Measurements from ENCODE around the gene LRRN3. TPM values are rescaled to one million over a fixed set of nuclear protein-coding genes. Genes with fewer than 3 reads are reported as not detected.

LRRN3 gene
- total and polyA plus RNA-seq, 10 of the 15 experiments (the other 5 are each of a cell fraction or from before 2014, with no cell fraction given) = 0.02 to 0.24 (median 0.11) TPM; not detected in 3

- TF ChIP-seq, protein P1, sequence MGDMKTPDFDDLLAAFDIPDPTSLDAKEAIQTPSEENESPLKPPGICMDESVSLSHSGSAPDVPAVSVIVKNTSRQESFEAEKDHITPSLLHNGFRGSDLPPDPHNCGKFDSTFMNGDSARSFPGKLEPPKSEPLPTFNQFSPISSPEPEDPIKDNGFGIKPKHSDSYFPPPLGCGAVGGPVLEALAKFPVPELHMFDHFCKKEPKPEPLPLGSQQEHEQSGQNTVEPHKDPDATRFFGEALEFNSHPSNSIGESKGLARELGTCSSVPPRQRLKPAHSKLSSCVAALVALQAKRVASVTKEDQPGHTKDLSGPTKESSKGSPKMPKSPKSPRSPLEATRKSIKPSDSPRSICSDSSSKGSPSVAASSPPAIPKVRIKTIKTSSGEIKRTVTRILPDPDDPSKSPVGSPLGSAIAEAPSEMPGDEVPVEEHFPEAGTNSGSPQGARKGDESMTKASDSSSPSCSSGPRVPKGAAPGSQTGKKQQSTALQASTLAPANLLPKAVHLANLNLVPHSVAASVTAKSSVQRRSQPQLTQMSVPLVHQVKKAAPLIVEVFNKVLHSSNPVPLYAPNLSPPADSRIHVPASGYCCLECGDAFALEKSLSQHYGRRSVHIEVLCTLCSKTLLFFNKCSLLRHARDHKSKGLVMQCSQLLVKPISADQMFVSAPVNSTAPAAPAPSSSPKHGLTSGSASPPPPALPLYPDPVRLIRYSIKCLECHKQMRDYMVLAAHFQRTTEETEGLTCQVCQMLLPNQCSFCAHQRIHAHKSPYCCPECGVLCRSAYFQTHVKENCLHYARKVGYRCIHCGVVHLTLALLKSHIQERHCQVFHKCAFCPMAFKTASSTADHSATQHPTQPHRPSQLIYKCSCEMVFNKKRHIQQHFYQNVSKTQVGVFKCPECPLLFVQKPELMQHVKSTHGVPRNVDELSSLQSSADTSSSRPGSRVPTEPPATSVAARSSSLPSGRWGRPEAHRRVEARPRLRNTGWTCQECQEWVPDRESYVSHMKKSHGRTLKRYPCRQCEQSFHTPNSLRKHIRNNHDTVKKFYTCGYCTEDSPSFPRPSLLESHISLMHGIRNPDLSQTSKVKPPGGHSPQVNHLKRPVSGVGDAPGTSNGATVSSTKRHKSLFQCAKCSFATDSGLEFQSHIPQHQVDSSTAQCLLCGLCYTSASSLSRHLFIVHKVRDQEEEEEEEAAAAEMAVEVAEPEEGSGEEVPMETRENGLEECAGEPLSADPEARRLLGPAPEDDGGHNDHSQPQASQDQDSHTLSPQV (IDR thresholded peaks at IDR 0.05) = no peak
- TF ChIP-seq ZNF207 (IDR thresholded peaks at IDR 0.05; ENCODE audit: borderline replicate concordance) (no peak), BHLHE40 (IDR thresholded peaks at IDR 0.05; ENCODE audit: borderline replicate concordance in 1 of 2, low read depth in 2 of 2, low read length in 1 of 2) (peak; percentile 70 to 81; a peak in 3 of 4 replicates), SP1 (IDR thresholded peaks at IDR 0.05; ENCODE audit: low read depth, low read length) (peak; percentile 35), POLR2A (IDR thresholded peaks at IDR 0.05; ENCODE audit: low read depth, low read length) (no peak), EP300 (IDR thresholded peaks at IDR 0.05; ENCODE audit: borderline replicate concordance in 1 of 2, control insufficient read depth in 1 of 2, low read depth in 2 of 2, low read length in 2 of 2) (peak; percentile 83 to 87; a peak in 3 of 4 replicates), PAX8 (IDR thresholded peaks at IDR 0.05) (no peak), ZNF24 (IDR thresholded peaks at IDR 0.05) (peak; percentile 34; the same call in 1 of the 2 replicates), ASH2L (IDR thresholded peaks at IDR 0.05; ENCODE audit: borderline replicate concordance, low read depth) (no peak), SREBF2 (IDR thresholded peaks at IDR 0.05; ENCODE audit: low read length) (no peak), MLLT1 (IDR thresholded peaks at IDR 0.05) (0 out of 2 replicates have a peak, but pooled peaks have one; percentile 9), SUZ12 (IDR thresholded peaks at IDR 0.05; ENCODE audit: unreplicated experiment) (no peak), RFX5 (IDR thresholded peaks at IDR 0.05; ENCODE audit: low read depth, low read length) (no peak), BCL11A (IDR thresholded peaks at IDR 0.05; ENCODE audit: low read depth, low read length) (peak; percentile 97), JUND (IDR thresholded peaks at IDR 0.05; ENCODE audit: low read depth, low read length) (no peak), STAT1 (conservative IDR thresholded peaks at IDR 0.05) (no peak), STAT3 (IDR thresholded peaks at IDR 0.05; ENCODE audit: low read depth, low read length) (0 out of 2 replicates have a peak, but pooled peaks have one; percentile 63), CHD4 (IDR thresholded peaks at IDR 0.05) (no peak), SRF (IDR thresholded peaks at IDR 0.05; ENCODE audit: low read depth in 2 of 2, low read length in 2 of 2) (no peak), TCF7 (IDR thresholded peaks at IDR 0.05; ENCODE audit: borderline replicate concordance) (peak; percentile 84), KDM1A (IDR thresholded peaks at IDR 0.05; ENCODE audit: borderline replicate concordance) (no peak), CBX3 (IDR thresholded peaks at IDR 0.05; ENCODE audit: borderline replicate concordance, low read depth) (no peak), FOXK2 (IDR thresholded peaks at IDR 0.05) (no peak), BCLAF1 (IDR thresholded peaks at IDR 0.05) (no peak), POU2F2 (IDR thresholded peaks at IDR 0.05; ENCODE audit: borderline replicate concordance, low read depth, low read length) (peak; percentile 84; the same call in 2 of the 3 replicates)
Observed at GRCh38 chr7:111083413-111083812, 7.5 kb upstream of the LRRN3 start (continued).

Measured in GM12878 (cell line).